HCT116 (cell line): ENCODE results near the gene SRPK3. TPM values are rescaled to one million over a fixed set of nuclear protein-coding genes. Genes with fewer than 3 reads are reported as not detected.

Experiments
- ATAC-seq: fragments of 200-7000 bp; cut with Tn5 transposase; 2 replicates; pipeline ENCODE4 v1.9.1; 2020; ENCODE audit warnings: mild to moderate bottlenecking, moderate library complexity
- BruUV-seq: library from RNA; stranded (reverse); fragments of 400-500 nt; replicated peaks from 2 replicates; lab custom pipeline; 2021; lab: Mats Ljungman, UMichigan
- CTCF ChIA-PET: fragments of 300-600 bp; sonication (Branson Sonifier 250); formaldehyde crosslinking; loops from one replicate; lab custom pipeline; 2021; ENCODE audit warnings: antibody characterized with exemption; lab: Charles Lee
- POLR2A ChIA-PET: fragments of 300-600, 350-600 bp; sonication (Branson Sonifier 250); formaldehyde crosslinking; loops from one replicate; lab custom pipeline; 2021; ENCODE audit warnings: antibody characterized with exemption; lab: Charles Lee
- RAD21 ChIA-PET, 2 experiments: fragments of 300-600 bp; sonication (Branson Sonifier 250); formaldehyde crosslinking; loops; one replicate each; lab custom pipeline; 2023; ENCODE audit warnings: low total read pairs in 2 of 2; ENCODE audit not compliant: uncharacterized antibody in 2 of 2, unreplicated experiment in 2 of 2, low non-redundant PET in 1 of 2; lab: Charles Lee
- DNase-seq: peaks from one replicate; pipeline ENCODE4 v3.0.0-alpha.2; 2010; ENCODE audit warnings: low read depth, low spot score
- H2AFZ ChIP-seq: fragments of 200-600 bp; shearing (Covaris generic), sonication (generic); 2 replicates; pipeline ENCODE4 v1.6.1; 2017; ENCODE audit warnings: low read depth, mixed run types, mixed read lengths, antibody characterized with exemption, low read length; ENCODE audit not compliant: poor library complexity, severe bottlenecking
- H3K27ac ChIP-seq: 2 replicates; pipeline ENCODE4 v1.5.1; 2012; ENCODE audit warnings: low read depth, low read length
- H3K27me3 ChIP-seq: fragments of 200-600 bp; sonication (generic); 2 replicates; pipeline ENCODE4 v1.6.1; 2016; ENCODE audit warnings: mixed run types, low read length, mixed read lengths; ENCODE audit not compliant: insufficient read depth
- H3K36me3 ChIP-seq, 2 experiments: fragments of 200-500 bp in 1 of 2; fragments of 200-600 bp in 1 of 2; sonication (Bioruptor generic) in 1 of 2; sonication (generic) in 1 of 2; 2 replicates each; pipeline versions ENCODE4 v1.5.1 to v1.6.1; 2014 to 2016; ENCODE audit warnings: low read length in 2 of 2, inconsistent platforms in 1 of 2, mixed read lengths in 1 of 2, mixed run types in 1 of 2; ENCODE audit not compliant: insufficient read depth in 2 of 2, control insufficient read depth in 1 of 2
- H3K4me1 ChIP-seq, 2 experiments: fragments of 200-600 bp in 1 of 2; sonication (generic) in 1 of 2; 2 replicates each; pipeline versions ENCODE4 v1.5.1 to v1.6.1; 2012 to 2017; ENCODE audit warnings: low read length in 2 of 2, inconsistent platforms in 1 of 2, mild to moderate bottlenecking in 1 of 2, mixed read lengths in 1 of 2, mixed run types in 1 of 2, moderate library complexity in 1 of 2; ENCODE audit not compliant: insufficient read depth in 2 of 2, control insufficient read depth in 1 of 2
- H3K4me2 ChIP-seq: fragments of 200-600 bp; sonication (generic); 2 replicates; pipeline ENCODE4 v1.6.1; 2017; ENCODE audit warnings: mixed run types, low read length, mixed read lengths
- H3K4me3 ChIP-seq, 2 experiments: fragments of 200-600 bp in 1 of 2; sonication (generic) in 1 of 2; replicated peaks in 1 of 2; 2 replicates each; pipeline ENCODE4 v1.5.1; 2011 to 2016; ENCODE audit warnings: low read length in 2 of 2, control low read depth in 1 of 2, low read depth in 1 of 2, mild to moderate bottlenecking in 1 of 2, mixed read lengths in 1 of 2, mixed run types in 1 of 2
- H3K79me2 ChIP-seq: fragments of 200-600 bp; sonication (generic); 2 replicates; pipeline ENCODE4 v1.6.1; 2017; ENCODE audit warnings: mild to moderate bottlenecking, mixed run types, low read length, moderate library complexity, mixed read lengths; ENCODE audit not compliant: insufficient read depth
- H3K9ac ChIP-seq: fragments of 200-600 bp; sonication (generic); 2 replicates; pipeline ENCODE4 v1.6.1; 2016; ENCODE audit warnings: low read length, mixed read lengths
- H3K9me2 ChIP-seq: fragments of 200-600 bp; sonication (generic), shearing (Covaris generic); 2 replicates; pipeline ENCODE4 v1.6.1; 2017; ENCODE audit warnings: mixed run types, mild to moderate bottlenecking, moderate library complexity; ENCODE audit not compliant: insufficient read depth
- H3K9me3 ChIP-seq, 2 experiments: fragments of 200-500 bp in 1 of 2; fragments of 200-600 bp in 1 of 2; sonication (Bioruptor generic) in 1 of 2; sonication (generic) in 1 of 2; 2 replicates each; pipeline ENCODE4 v1.6.1; 2014 to 2017; ENCODE audit warnings: low read length in 2 of 2, mixed read lengths in 2 of 2, inconsistent platforms in 1 of 2, low read depth in 1 of 2, mild to moderate bottlenecking in 1 of 2, mixed run types in 1 of 2, moderate library complexity in 1 of 2; ENCODE audit not compliant: control insufficient read depth in 1 of 2, insufficient read depth in 1 of 2
- H4K20me1 ChIP-seq: fragments of 200-600 bp; sonication (generic), shearing (Covaris generic); 2 replicates; pipeline ENCODE4 v1.6.1; 2017; ENCODE audit warnings: mixed run types, mild to moderate bottlenecking, moderate library complexity; ENCODE audit not compliant: insufficient read depth
- CBX3 ChIP-seq: IDR thresholded peaks from 2 replicates; pipeline ENCODE4 v1.6.1; 2012; ENCODE audit warnings: low read depth
- ELF1 ChIP-seq: IDR thresholded peaks from 2 replicates; pipeline ENCODE4 v1.6.1; 2012; ENCODE audit warnings: low read depth, borderline replicate concordance
- EZH2 ChIP-seq: fragments of 200-600 bp; sonication (generic); IDR thresholded peaks from 2 replicates; pipeline ENCODE4 v1.6.1; 2017; ENCODE audit warnings: antibody characterized with exemption, mixed run types
- EZH2phosphoT487 ChIP-seq: fragments of 200-600 bp; IDR thresholded peaks from 2 replicates; pipeline ENCODE4 v1.6.1; 2018; ENCODE audit warnings: antibody characterized with exemption, borderline replicate concordance
- JUND ChIP-seq: IDR thresholded peaks from 2 replicates; pipeline ENCODE4 v1.6.1; 2012
- POLR2A ChIP-seq: IDR thresholded peaks from 2 replicates; pipeline ENCODE4 v1.7.0; 2011; ENCODE audit warnings: borderline replicate concordance; ENCODE audit not compliant: insufficient read depth, insufficient read length; ENCODE audit errors: extremely low read depth
- RAD21 ChIP-seq: IDR thresholded peaks from 2 replicates; pipeline ENCODE4 v1.6.1; 2012; ENCODE audit warnings: low read depth, mild to moderate bottlenecking
- SIN3A ChIP-seq: IDR thresholded peaks from 2 replicates; pipeline ENCODE4 v1.6.1; 2012; ENCODE audit warnings: low read depth
- SRF ChIP-seq: IDR thresholded peaks from 2 replicates; pipeline ENCODE4 v1.6.1; 2012; ENCODE audit warnings: low read depth
- YY1 ChIP-seq: IDR thresholded peaks from 2 replicates; pipeline ENCODE4 v1.6.1; 2011; ENCODE audit warnings: low read length, low read depth, moderate library complexity, mild to moderate bottlenecking; ENCODE audit not compliant: insufficient replicate concordance; ENCODE audit errors: extremely low read depth
- intact Hi-C: fragments of 100-400 bp; cut with micrococcal nuclease; formaldehyde crosslinking; loops from 2 replicates; pipeline ENCODE4 v1.10.0; 2022
- total RNA-seq: library from RNA; stranded (reverse); gene quantifications from one replicate; pipeline ENCODE4 v1.2.1, GENCODE V29; 2021; ENCODE audit not compliant: unreplicated experiment
- TF ChIP-seq, protein P1 (sequence below): IDR thresholded peaks from 2 replicates; pipeline ENCODE4 v1.6.1; 2011; ENCODE audit warnings: mild to moderate bottlenecking, low read length, moderate library complexity; ENCODE audit not compliant: insufficient replicate concordance; ENCODE audit errors: extremely low read depth
- TF ChIP-seq, protein P2 (sequence below): IDR thresholded peaks from 2 replicates; pipeline ENCODE4 v1.6.1; 2012
- TF ChIP-seq, protein P3 (sequence below): IDR thresholded peaks from 2 replicates; pipeline ENCODE4 v1.6.1; 2012
- TF ChIP-seq, protein P4 (sequence below): IDR thresholded peaks from 2 replicates; pipeline ENCODE4 v1.6.1; 2012; ENCODE audit warnings: low read depth

Gene SRPK3
- total RNA-seq, 1 experiment from 2014 or later = not detected

DNA sequence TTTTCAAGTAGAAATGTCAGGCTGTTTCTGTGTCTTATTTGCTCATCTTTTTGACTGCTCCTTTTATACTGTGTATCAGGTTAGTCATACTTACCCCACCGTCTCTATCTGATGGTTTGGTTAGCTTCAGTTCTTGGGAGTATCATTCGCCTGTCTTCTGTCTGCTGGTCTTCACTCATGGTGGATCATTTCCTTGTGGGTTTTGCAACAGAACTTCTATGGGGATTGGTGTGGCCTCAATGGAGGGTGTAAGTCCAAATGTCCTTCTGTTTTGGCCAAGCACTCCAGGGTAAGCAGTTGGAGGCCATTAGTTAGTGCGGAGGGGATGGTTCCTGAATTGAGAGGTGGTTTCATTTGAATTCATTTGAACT lies 49.0 kb upstream of the SRPK3 start:
- ChIA-PET CTCF (no interaction called here), POLR2A (no interaction called here), RAD21 (no interaction called here)
- H4K20me1 ChIP-seq = no peaks in the 10 kb centered on the region
- H3K9me3 ChIP-seq = no peaks in the 10 kb centered on the region
- no peak for ATAC-seq
- no peak overlapping the region for H3K4me2 ChIP-seq
- peaks cover 14 to 22% of the 10 kb centered on the region in 2 experiments for H3K4me1 ChIP-seq
- no peaks in the 10 kb centered on the region for H3K36me3 ChIP-seq
- BruUV-seq = no TSS peak
- H3K9ac ChIP-seq = no peak overlapping the region
- H2AFZ ChIP-seq = no peak overlapping the region
- no peak overlapping the region for H3K27ac ChIP-seq
- intact Hi-C loops = no loop called here
- no peaks in the 10 kb centered on the region for H3K27me3 ChIP-seq
- TF ChIP-seq, protein P1, sequence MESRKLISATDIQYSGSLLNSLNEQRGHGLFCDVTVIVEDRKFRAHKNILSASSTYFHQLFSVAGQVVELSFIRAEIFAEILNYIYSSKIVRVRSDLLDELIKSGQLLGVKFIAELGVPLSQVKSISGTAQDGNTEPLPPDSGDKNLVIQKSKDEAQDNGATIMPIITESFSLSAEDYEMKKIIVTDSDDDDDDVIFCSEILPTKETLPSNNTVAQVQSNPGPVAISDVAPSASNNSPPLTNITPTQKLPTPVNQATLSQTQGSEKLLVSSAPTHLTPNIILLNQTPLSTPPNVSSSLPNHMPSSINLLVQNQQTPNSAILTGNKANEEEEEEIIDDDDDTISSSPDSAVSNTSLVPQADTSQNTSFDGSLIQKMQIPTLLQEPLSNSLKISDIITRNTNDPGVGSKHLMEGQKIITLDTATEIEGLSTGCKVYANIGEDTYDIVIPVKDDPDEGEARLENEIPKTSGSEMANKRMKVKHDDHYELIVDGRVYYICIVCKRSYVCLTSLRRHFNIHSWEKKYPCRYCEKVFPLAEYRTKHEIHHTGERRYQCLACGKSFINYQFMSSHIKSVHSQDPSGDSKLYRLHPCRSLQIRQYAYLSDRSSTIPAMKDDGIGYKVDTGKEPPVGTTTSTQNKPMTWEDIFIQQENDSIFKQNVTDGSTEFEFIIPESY = no peak
- no peak for TF ChIP-seq POLR2A
- no peak for TF ChIP-seq SIN3A
- TF ChIP-seq, all 23 proteins: peak for 0
- H3K4me3 ChIP-seq = no peak overlapping the region
- DNase-seq = no peak
- H3K79me2 ChIP-seq = no peaks in the 10 kb centered on the region
- no peaks in the 10 kb centered on the region for H3K9me2 ChIP-seq

DNA sequence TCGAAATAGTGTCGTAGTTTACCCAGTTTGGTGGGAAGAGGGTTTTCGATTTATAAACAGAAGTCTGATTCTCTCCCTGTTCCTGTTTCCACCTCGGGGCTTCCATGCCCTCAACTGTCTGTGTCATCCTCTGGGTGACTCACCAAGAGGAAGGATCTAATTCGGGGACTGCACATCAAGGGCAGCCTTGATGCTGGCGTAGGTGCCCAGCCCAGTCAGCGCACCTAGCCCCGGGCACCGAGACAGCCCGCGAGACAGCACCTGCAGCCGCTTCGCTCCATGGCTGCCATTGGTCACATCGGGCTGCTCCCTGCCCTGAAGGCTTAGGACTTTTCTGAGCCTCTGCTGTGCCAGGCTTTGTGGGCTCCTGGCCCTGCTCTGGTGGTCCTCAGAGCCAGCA lies 48.4 kb upstream of the SRPK3 start:
- Histone ChIP-seq H3K9me3 (no peaks in the 10 kb centered on the region), H3K4me1 (peaks cover 8 to 16% of the 10 kb centered on the region in 2 experiments), H3K27me3 (no peaks in the 10 kb centered on the region), H4K20me1 (no peaks in the 10 kb centered on the region), H3K79me2 (no peaks in the 10 kb centered on the region), H3K36me3 (no peaks in the 10 kb centered on the region), H3K27ac (no peak overlapping the region), H3K4me2 (peak overlapping the region; percentile 27; the same call in 1 of the 2 replicates), H3K4me3 (no peak overlapping the region), H2AFZ (no peak overlapping the region), H3K9ac (no peak overlapping the region), H3K9me2 (no peaks in the 10 kb centered on the region)
- ChIA-PET CTCF (no interaction called here), RAD21 (no interaction called here), POLR2A (no interaction called here)
- ATAC-seq = no peak
- BruUV-seq = no TSS peak
- TF ChIP-seq RAD21 (no peak), YY1 (no peak), EZH2phosphoT487 (no peak), POLR2A (no peak), SRF (no peak), JUND (no peak), CBX3 (no peak), EZH2 (no peak), ELF1 (no peak)
- TF ChIP-seq, protein P2, sequence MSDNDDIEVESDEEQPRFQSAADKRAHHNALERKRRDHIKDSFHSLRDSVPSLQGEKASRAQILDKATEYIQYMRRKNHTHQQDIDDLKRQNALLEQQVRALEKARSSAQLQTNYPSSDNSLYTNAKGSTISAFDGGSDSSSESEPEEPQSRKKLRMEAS = no peak
- TF ChIP-seq, protein P3, sequence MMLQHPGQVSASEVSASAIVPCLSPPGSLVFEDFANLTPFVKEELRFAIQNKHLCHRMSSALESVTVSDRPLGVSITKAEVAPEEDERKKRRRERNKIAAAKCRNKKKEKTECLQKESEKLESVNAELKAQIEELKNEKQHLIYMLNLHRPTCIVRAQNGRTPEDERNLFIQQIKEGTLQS = no peak
- TF ChIP-seq, protein P4, sequence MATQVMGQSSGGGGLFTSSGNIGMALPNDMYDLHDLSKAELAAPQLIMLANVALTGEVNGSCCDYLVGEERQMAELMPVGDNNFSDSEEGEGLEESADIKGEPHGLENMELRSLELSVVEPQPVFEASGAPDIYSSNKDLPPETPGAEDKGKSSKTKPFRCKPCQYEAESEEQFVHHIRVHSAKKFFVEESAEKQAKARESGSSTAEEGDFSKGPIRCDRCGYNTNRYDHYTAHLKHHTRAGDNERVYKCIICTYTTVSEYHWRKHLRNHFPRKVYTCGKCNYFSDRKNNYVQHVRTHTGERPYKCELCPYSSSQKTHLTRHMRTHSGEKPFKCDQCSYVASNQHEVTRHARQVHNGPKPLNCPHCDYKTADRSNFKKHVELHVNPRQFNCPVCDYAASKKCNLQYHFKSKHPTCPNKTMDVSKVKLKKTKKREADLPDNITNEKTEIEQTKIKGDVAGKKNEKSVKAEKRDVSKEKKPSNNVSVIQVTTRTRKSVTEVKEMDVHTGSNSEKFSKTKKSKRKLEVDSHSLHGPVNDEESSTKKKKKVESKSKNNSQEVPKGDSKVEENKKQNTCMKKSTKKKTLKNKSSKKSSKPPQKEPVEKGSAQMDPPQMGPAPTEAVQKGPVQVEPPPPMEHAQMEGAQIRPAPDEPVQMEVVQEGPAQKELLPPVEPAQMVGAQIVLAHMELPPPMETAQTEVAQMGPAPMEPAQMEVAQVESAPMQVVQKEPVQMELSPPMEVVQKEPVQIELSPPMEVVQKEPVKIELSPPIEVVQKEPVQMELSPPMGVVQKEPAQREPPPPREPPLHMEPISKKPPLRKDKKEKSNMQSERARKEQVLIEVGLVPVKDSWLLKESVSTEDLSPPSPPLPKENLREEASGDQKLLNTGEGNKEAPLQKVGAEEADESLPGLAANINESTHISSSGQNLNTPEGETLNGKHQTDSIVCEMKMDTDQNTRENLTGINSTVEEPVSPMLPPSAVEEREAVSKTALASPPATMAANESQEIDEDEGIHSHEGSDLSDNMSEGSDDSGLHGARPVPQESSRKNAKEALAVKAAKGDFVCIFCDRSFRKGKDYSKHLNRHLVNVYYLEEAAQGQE = no peak
- DNase-seq = no peak
- intact Hi-C loops = no loop called here
